NCI-H69 (cell line): Measurements from ENCODE around the gene PODN.

Experiments
- DNase-seq: peaks from one replicate; lab custom pipeline; 2025; lab: John Stamatoyannopoulos, UW

The PODN gene

GRCh38 chr1:53115403-53116306, 53.6 kb downstream of the PODN start:
- DNase-seq, result peak; percentile 43

GRCh38 chr1:53116307-53116810, 54.3 kb downstream of the PODN start:
- DNase-seq, result no peak

GRCh38 chr1:53116933-53117600, 55.1 kb downstream of the PODN start:
- DNase-seq, result no peak

GRCh38 chr1:53117836-53118235, 55.8 kb downstream of the PODN start:
- DNase-seq, result no peak

- peak; percentile 29 for DNase-seq
These were observed 58.6 kb downstream of the PODN start for GRCh38 chr1:53120659-53121058.

GRCh38 chr1:53121319-53122172, 59.5 kb downstream of the PODN start:
- peak; percentile 94 for DNase-seq

- DNase-seq, result peak; percentile 28
These were observed 60.3 kb downstream of the PODN start for GRCh38 chr1:53122201-53122885.

GRCh38 chr1:53122961-53123413, 61.0 kb downstream of the PODN start:
- DNase-seq, result no peak

- DNase-seq, result no peak
These were observed 61.6 kb downstream of the PODN start for GRCh38 chr1:53123453-53124140.

GRCh38 chr1:53125122-53125521, 63.1 kb downstream of the PODN start:
- DNase-seq, result no peak

- DNase-seq, result peak; percentile 13
These were observed 63.8 kb downstream of the PODN start for GRCh38 chr1:53125623-53126360.

GRCh38 chr1:53126495-53126894, 64.5 kb downstream of the PODN start:
- DNase-seq, result no peak

- peak; percentile 19 for DNase-seq
These were observed 65.5 kb downstream of the PODN start for GRCh38 chr1:53127546-53127945.

GRCh38 chr1:53128401-53128800, 66.4 kb downstream of the PODN start:
- DNase-seq, result no peak

- DNase-seq, result no peak
These were observed 68.0 kb downstream of the PODN start for GRCh38 chr1:53129891-53130597.

- no peak for DNase-seq
These were observed 68.5 kb downstream of the PODN start for GRCh38 chr1:53130598-53130877.

GRCh38 chr1:53130878-53131589, 69.0 kb downstream of the PODN start:
- no peak for DNase-seq

- DNase-seq, result no peak
These were observed 69.6 kb downstream of the PODN start for GRCh38 chr1:53131590-53131938.

- no peak for DNase-seq
These were observed 70.2 kb downstream of the PODN start for GRCh38 chr1:53132176-53132575.
